Thymus (tissue), 11 donors: ENCODE data around the gene ST8SIA5. TPM values are rescaled to one million over a fixed set of nuclear protein-coding genes. Genes with fewer than 3 reads are reported as not detected.

Experiments used
- DNase-seq, 9 donors: peaks; one replicate each; pipeline ENCODE4 v3.0.0-alpha.2; 2013; ENCODE audit warnings: low spot score in 9 of 9, low read depth in 6 of 9, missing footprints in 1 of 9
- H3K27ac ChIP-seq, 2 donors: one replicate each; pipeline ENCODE4 v1.5.1; 2013; ENCODE audit warnings: control low read depth in 1 of 2, low read depth in 1 of 2, low read length in 1 of 2, mild to moderate bottlenecking in 1 of 2, moderate library complexity in 1 of 2
- H3K27me3 ChIP-seq, 2 donors: one replicate each; pipeline ENCODE4 v1.5.1; 2013; ENCODE audit warnings: low read length in 1 of 2; ENCODE audit not compliant: control insufficient read depth in 2 of 2, insufficient read depth in 1 of 2
- H3K36me3 ChIP-seq, 2 donors: one replicate each; pipeline ENCODE4 v1.5.1; 2013; ENCODE audit warnings: low read length in 1 of 2, mild to moderate bottlenecking in 1 of 2, moderate library complexity in 1 of 2; ENCODE audit not compliant: control insufficient read depth in 2 of 2, insufficient read depth in 2 of 2
- H3K4me1 ChIP-seq, 2 donors: one replicate each; pipeline ENCODE4 v1.5.1; 2013; ENCODE audit warnings: low read length in 2 of 2; ENCODE audit not compliant: control insufficient read depth in 2 of 2, insufficient read depth in 2 of 2
- H3K4me3 ChIP-seq, 2 donors: one replicate each; pipeline ENCODE4 v1.5.1; 2013; ENCODE audit warnings: low read length in 2 of 2, control low read depth in 1 of 2, mild to moderate bottlenecking in 1 of 2
- H3K9me3 ChIP-seq, 2 donors: one replicate each; pipeline ENCODE4 v1.5.1; 2013; ENCODE audit warnings: low read length in 1 of 2, mild to moderate bottlenecking in 1 of 2; ENCODE audit not compliant: control insufficient read depth in 2 of 2, insufficient read depth in 1 of 2
- WGBS: extraction: QIAGEN DNeasy Blood & Tissue Kit; methylation state at CpG from one replicate; pipeline ENCODE4 v1.1.7; 2013; 5-methylcytosine and 5-hydroxymethylcytosine counted together
- polyA plus RNA-seq: library from polyadenylated mRNA; stranded (reverse); fragments of 200-250 nt; gene quantifications from one replicate; pipeline ENCODE4 v1.2.3, GENCODE V29; 2013
- total RNA-seq: library from RNA; stranded (reverse); fragments of 120-200 nt; gene quantifications from one replicate; pipeline ENCODE4 v1.2.4, GENCODE V29; 2013
- donor health status: healthy.

Gene ST8SIA5
- total and polyA plus RNA-seq, 2 donors, result 0.05 to 0.23 TPM

DNA sequence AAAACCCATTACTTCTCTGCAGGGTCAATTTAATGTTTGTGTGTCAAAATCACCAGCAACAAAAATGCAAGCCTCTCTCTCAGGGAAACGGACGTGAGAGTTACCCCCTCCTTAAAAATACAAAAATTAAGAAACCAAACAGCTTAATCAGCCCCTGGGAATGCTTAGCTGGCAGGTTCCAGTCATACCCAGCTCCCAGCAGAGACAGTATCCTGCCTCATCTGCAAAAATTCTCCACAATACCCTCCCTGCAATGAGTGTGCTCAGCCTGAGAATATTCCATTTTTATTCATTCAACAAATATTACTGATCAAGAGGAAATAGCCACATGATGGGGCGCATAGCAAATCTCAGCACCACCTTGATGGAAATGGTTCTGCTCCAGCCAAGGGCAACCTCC lies 36.3 kb downstream of the ST8SIA5 start:
- DNase-seq, result no peak

DNA sequence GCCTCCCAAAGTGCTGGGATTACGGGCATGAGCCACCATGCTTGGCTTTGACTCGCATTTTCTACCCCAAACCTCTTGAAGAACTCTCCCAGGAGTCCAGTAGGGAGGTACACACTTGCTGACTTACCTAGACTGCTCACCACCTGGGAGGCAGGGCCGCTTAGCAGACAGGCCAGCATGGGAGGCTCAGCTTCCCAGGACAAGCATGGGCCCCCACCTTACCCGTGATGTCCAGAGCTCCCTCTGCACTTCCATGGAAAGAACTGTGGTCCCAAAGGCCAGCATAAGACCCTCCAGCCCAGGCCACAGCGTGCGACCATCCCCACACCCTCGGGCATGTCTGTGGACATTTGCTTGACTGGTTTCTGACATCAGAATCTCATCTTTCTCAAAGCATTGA lies 36.8 kb downstream of the ST8SIA5 start:
- H3K4me3 ChIP-seq, result no peak overlapping the region
- H3K9me3 ChIP-seq, result no peaks in the 10 kb centered on the region
- no peak overlapping the region for H3K27ac ChIP-seq
- no peaks in the 10 kb centered on the region for H3K36me3 ChIP-seq
- H3K4me1 ChIP-seq, result no peaks in the 10 kb centered on the region
- WGBS, result 76% methylated on average over 7 of the region's 7 CpGs
- DNase-seq, result no peak
- no peaks in the 10 kb centered on the region for H3K27me3 ChIP-seq

More for the DNA sequence above, 36.3 kb downstream of the ST8SIA5 start:
- no peaks in the 10 kb centered on the region for H3K36me3 ChIP-seq
- no peak overlapping the region for H3K27ac ChIP-seq
- H3K27me3 ChIP-seq, result no peaks in the 10 kb centered on the region
- no peak overlapping the region for H3K4me3 ChIP-seq
- no peaks in the 10 kb centered on the region for H3K9me3 ChIP-seq
- H3K4me1 ChIP-seq, result no peaks in the 10 kb centered on the region
- WGBS, result 94% methylated on average over 3 of the region's 3 CpGs

DNA sequence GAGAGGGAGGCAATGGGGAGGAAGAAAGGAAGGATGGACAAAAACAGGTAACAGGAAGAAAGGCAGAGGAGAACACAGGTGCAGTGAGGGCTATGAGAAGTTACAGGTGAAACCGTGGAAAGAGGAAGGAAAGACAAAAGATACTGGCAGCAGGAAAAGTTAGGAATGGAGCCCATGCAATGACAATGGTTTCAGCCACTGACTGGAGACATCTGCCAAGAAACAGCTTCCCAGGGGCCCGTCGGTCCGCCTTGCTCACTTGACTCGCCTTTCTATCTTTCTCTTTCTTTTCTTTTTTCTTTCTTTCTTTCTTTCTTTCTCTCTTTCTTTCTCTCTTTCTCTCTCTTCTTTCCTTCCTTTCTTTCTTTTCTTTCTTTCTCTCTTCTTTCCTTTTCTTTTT lies 37.5 kb downstream of the ST8SIA5 start:
- DNase-seq, result no peak
- H3K27me3 ChIP-seq, result no peaks in the 10 kb centered on the region

DNA sequence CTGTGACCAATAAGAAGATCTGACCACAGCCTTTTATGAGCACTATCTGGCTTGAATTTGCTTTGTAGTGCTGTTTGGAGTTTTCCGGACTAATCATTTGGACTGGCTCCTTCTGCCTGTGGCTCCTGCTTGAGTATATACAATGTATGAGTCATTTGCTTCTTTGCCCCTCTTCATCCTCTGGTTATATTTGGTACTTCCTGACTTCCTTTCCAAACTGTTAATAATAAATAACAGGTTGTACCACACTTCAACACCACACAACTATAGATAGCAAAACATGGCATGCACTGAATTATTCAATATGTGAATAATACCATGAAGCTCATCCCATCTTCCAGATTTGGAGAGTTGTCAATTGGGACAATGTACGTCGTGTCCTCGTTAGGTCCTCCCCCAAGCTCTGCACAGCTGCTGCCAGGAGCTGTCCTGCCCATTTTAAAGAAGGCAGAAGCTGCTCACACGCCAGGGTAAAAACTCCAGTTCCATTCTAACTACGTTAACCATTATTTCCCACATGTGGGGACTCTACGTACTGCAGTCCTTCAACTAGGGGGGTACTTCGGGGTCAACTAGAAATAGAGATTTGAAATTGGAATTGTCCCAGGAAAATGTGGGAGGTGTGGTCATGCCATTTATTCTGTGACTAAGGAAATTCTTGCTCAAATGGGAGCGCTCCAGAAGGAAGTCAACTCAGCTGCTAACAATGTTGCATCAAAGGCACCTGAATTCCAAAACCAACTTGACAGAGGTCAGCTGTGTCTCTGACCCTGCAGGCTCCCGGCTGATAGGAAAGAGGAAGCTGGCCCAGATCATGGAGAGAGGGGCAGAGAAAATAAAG lies 38.1 kb downstream of the ST8SIA5 start:
- no peaks in the 10 kb centered on the region for H3K27me3 ChIP-seq
- H3K27ac ChIP-seq, result no peak overlapping the region
- no peaks in the 10 kb centered on the region for H3K9me3 ChIP-seq
- 44% methylated on average over 10 of the region's 10 CpGs for WGBS
- no peaks in the 10 kb centered on the region for H3K36me3 ChIP-seq
- no peak overlapping the region for H3K4me3 ChIP-seq
- no peak for DNase-seq
- no peaks in the 10 kb centered on the region for H3K4me1 ChIP-seq

More for the DNA sequence above, 37.5 kb downstream of the ST8SIA5 start:
- Histone ChIP-seq H3K36me3 (no peaks in the 10 kb centered on the region), H3K27ac (no peak overlapping the region), H3K4me3 (no peak overlapping the region), H3K9me3 (no peaks in the 10 kb centered on the region), H3K4me1 (no peaks in the 10 kb centered on the region)
- 78% methylated on average over 5 of the region's 5 CpGs for WGBS

DNA sequence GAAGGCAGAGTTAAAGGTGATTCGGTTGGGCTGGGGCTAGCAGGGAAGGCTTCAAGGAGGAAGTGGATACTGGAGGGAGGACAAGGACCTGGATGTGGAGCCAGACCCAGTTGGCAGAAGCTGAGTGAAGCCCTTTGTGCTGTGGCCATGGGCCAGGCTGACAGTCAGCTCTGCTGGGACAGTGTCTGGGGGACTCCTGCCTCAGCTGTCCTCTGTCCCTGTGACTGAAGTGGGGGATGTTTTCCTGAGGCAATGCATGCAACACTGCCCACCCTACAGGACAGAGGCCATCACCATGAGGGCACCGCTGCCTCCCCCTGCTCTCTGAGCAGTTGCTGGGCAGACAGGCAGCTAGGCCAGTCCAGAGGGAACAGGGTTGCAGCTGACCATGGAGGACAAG lies 40.0 kb downstream of the ST8SIA5 start:
- no peaks in the 10 kb centered on the region for H3K36me3 ChIP-seq
- H3K9me3 ChIP-seq, result no peaks in the 10 kb centered on the region
- H3K4me1 ChIP-seq, result no peaks in the 10 kb centered on the region
- H3K27me3 ChIP-seq, result no peaks in the 10 kb centered on the region
- DNase-seq, result no peak
- no peak overlapping the region for H3K27ac ChIP-seq
- WGBS, result 95% methylated on average over 2 of the region's 2 CpGs
- H3K4me3 ChIP-seq, result no peak overlapping the region

DNA sequence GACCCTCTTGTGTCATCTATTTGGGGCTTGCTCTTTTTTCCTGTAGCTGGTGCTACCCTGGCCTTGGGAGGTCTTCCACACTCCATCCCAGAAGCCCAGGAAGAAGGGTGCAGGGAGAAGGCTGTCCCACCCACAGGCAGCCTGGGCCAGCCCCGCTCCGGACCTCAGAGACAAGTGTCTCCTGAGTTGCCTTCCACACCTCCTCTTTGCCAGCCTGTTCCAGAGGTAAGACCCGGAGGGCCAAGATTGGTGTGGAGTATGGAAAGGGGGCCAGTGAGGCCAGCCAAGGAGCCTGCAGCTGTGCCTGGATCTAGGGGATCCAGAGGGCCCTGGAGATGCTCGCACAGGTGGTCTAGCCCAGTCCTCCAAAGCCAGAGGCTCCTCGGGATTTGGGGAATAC lies 40.5 kb downstream of the ST8SIA5 start:
- Histone ChIP-seq H3K36me3 (no peaks in the 10 kb centered on the region), H3K4me1 (no peaks in the 10 kb centered on the region), H3K27ac (no peak overlapping the region), H3K4me3 (no peak overlapping the region), H3K9me3 (no peaks in the 10 kb centered on the region), H3K27me3 (peaks cover 0 to 2% of the 10 kb centered on the region in 2 donors)
- WGBS, result 95% methylated on average over 5 of the region's 5 CpGs
- no peak for DNase-seq

DNA sequence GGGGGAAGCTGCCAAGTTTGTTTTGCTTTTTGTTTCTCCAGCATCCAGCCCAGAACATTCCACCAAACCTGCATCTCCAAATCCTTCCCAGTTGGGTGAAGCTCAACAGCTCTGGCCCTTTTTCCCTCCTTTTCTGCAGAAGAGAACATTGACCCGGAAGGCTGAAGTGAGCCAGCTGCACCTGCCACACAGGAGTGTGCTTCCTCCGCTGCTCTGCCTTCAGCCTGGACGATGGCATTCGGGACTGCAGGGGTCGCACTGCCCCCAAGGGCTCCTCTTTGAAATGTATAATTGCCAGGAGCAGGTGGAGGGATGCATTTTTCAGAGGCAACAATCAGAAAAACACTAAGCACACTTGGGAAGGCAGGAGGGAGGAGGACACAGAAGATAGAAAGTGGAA lies 41.8 kb downstream of the ST8SIA5 start:
- DNase-seq, result no peak
- peaks cover 0 to 3% of the 10 kb centered on the region in 2 donors for H3K27me3 ChIP-seq
- WGBS, result 81% methylated on average over 5 of the region's 5 CpGs

DNA sequence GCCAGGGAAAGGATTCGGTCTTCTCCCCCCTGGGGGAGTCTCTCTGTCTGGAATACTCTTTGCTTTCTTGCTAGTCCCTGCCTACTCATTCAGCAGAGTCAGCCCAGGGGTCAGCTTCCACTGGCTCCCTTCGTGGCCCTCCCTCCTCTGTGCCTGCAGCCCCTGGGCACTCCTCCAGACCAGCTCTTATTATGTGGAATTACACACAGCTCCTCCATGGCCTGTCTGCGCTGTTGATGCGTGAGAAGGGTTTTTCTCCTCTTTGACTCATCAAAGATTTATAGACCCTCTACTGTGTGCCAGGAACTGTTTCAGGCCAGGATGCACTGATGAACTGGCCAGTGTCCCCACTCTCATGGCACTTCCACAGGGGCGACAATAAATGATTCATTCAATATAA lies 44.4 kb downstream of the ST8SIA5 start:
- Histone ChIP-seq H3K27ac (no peak overlapping the region), H3K36me3 (no peaks in the 10 kb centered on the region), H3K4me1 (no peaks in the 10 kb centered on the region), H3K4me3 (no peak overlapping the region), H3K9me3 (no peaks in the 10 kb centered on the region), H3K27me3 (peaks cover 0 to 3% of the 10 kb centered on the region in 2 donors)
- DNase-seq, result no peak
- whole genome bisulfite sequencing, result 86% methylated on average over 5 of the region's 5 CpGs

More for the DNA sequence above, 41.8 kb downstream of the ST8SIA5 start:
- no peak overlapping the region for H3K27ac ChIP-seq
- no peaks in the 10 kb centered on the region for H3K4me1 ChIP-seq
- no peaks in the 10 kb centered on the region for H3K36me3 ChIP-seq
- no peak overlapping the region for H3K4me3 ChIP-seq
- no peaks in the 10 kb centered on the region for H3K9me3 ChIP-seq

DNA sequence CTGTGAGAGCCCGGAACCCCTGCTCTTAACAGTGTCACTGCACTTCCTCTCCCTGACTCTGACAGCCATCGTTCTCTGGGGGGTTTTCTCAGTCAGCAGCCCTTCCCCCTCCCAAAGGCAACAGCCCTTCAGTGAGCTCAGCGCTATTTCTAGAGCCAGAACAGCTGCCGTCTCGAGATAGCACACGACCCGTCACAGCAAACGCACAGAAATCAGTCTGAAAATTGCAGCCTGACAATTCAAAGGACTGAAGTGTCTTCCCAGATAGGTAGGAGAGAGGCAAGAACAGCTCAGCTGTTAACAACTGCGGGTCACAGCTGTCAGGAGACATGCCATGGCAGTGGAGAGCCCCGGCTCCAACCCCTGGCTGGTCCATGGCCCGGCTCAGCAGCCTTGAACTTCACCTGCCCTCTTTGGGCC lies 45.4 kb downstream of the ST8SIA5 start:
- no peaks in the 10 kb centered on the region for H3K4me1 ChIP-seq
- 24% methylated on average over 11 of the region's 11 CpGs for WGBS
- H3K36me3 ChIP-seq, result no peaks in the 10 kb centered on the region
- no peak overlapping the region for H3K27ac ChIP-seq
- no peaks in the 10 kb centered on the region for H3K9me3 ChIP-seq
- H3K4me3 ChIP-seq, result no peak overlapping the region
- H3K27me3 ChIP-seq, result peaks cover 0 to 3% of the 10 kb centered on the region in 2 donors
- peak in 3 of 9 donors; percentile 10 to 18 (median 15) for DNase-seq
